CD4-positive, alpha-beta T cell (primary cell): ENCODE measurements around the gene NPAS3. TPM values are rescaled to one million over a fixed set of nuclear protein-coding genes. Genes with fewer than 3 reads are reported as not detected.

Experiments
- ATAC-seq: fragments of 200-7000 bp; cut with Tn5 transposase; one replicate; pipeline ENCODE4 v1.10.0; 2022; ENCODE audit warnings: mild to moderate bottlenecking; ENCODE audit not compliant: poor library complexity
- CTCF ChIA-PET: fragments of 350-600 bp; sonication (Branson Sonifier 250); formaldehyde crosslinking; loops from one replicate; lab custom pipeline; 2021; ENCODE audit warnings: antibody characterized with exemption, inconsistent platforms; lab: Charles Lee
- POLR2A ChIA-PET: fragments of 350-600 bp; sonication (Branson Sonifier 250); formaldehyde crosslinking; loops from one replicate; lab custom pipeline; 2021; ENCODE audit warnings: antibody characterized with exemption, inconsistent platforms; lab: Charles Lee
- DNase-seq, 14 experiments: peaks; one replicate each; pipeline ENCODE4 v3.0.0-alpha.2; 2013 to 2020; ENCODE audit warnings: mixed read lengths in 2 of 14
- H3K27ac ChIP-seq, 2 donors: one replicate each; pipeline versions ENCODE4 v1.5.1 to v1.7.0; 2013; ENCODE audit warnings: low read length in 2 of 2, low read depth in 1 of 2, mild to moderate bottlenecking in 1 of 2
- H3K27me3 ChIP-seq, 2 experiments: 1 replicate in 1 of 2; 2 replicates in 1 of 2; pipeline versions ENCODE4 v1.6.1 to v1.7.0; 2013; ENCODE audit warnings: low read length in 2 of 2, control low read depth in 1 of 2, mild to moderate bottlenecking in 1 of 2, moderate library complexity in 1 of 2; ENCODE audit not compliant: insufficient read depth in 2 of 2, control insufficient read depth in 1 of 2
- H3K36me3 ChIP-seq: one replicate; pipeline ENCODE4 v1.6.1; 2013; ENCODE audit warnings: low read length, control low read depth; ENCODE audit not compliant: insufficient read depth
- H3K4me1 ChIP-seq: one replicate; pipeline ENCODE4 v1.6.1; 2013; ENCODE audit warnings: low read length, control low read depth; ENCODE audit not compliant: insufficient read depth
- H3K4me3 ChIP-seq: one replicate; pipeline ENCODE4 v1.5.1; 2013; ENCODE audit warnings: mild to moderate bottlenecking, low read length, moderate library complexity
- H3K9me3 ChIP-seq, 2 experiments: 1 replicate in 1 of 2; 2 replicates in 1 of 2; pipeline versions ENCODE4 v1.6.1 to v1.7.0; 2013; ENCODE audit warnings: low read length in 2 of 2, mild to moderate bottlenecking in 2 of 2, control low read depth in 1 of 2, moderate library complexity in 1 of 2; ENCODE audit not compliant: control insufficient read depth in 1 of 2, insufficient read depth in 1 of 2
- H3K27ac Mint-ChIP-seq: one replicate; pipeline ENCODE4 v1.8.0; 2020; ENCODE audit warnings: mixed read lengths
- H3K27me3 Mint-ChIP-seq: one replicate; pipeline ENCODE4 v1.8.0; 2021; ENCODE audit warnings: mixed read lengths
- H3K36me3 Mint-ChIP-seq: one replicate; pipeline ENCODE4 v1.8.0; 2021; ENCODE audit warnings: low read depth, mixed read lengths
- H3K4me1 Mint-ChIP-seq: one replicate; pipeline ENCODE4 v1.8.0; 2021; ENCODE audit warnings: low read depth, mixed read lengths
- H3K4me3 Mint-ChIP-seq: one replicate; pipeline ENCODE4 v1.8.0; 2020; ENCODE audit warnings: mild to moderate bottlenecking, mixed read lengths
- H3K9me3 Mint-ChIP-seq: one replicate; pipeline ENCODE4 v1.8.0; 2020; ENCODE audit warnings: mixed read lengths
- intact Hi-C, 2 experiments: fragments of 100-400 bp; cut with DNase I in 1 of 2; cut with micrococcal nuclease in 1 of 2; formaldehyde crosslinking; loops; one replicate each; pipeline versions ENCODE4 v1.15.1 to v1.9.0; 2023 to 2025; cut with DNase I, micrococcal nuclease
- total RNA-seq, 174 experiments: library from RNA in 2 of 174; stranded (reverse) in 2 of 174; gene quantifications; one replicate each; pipeline ENCODE4 v1.2.3 and lab custom pipeline; 2021 to 2026
- TF ChIP-seq, protein P1 (sequence below): fragments of 200-600 bp; IDR thresholded peaks from one replicate; pipeline ENCODE4 v1.8.0; 2022; ENCODE audit warnings: antibody characterized with exemption, mild to moderate bottlenecking

Gene NPAS3
- total RNA-seq, 2 experiments from 2014 or later = not detected

- H3K27ac ChIP-seq = no peak overlapping the region
- TF ChIP-seq, protein P1, sequence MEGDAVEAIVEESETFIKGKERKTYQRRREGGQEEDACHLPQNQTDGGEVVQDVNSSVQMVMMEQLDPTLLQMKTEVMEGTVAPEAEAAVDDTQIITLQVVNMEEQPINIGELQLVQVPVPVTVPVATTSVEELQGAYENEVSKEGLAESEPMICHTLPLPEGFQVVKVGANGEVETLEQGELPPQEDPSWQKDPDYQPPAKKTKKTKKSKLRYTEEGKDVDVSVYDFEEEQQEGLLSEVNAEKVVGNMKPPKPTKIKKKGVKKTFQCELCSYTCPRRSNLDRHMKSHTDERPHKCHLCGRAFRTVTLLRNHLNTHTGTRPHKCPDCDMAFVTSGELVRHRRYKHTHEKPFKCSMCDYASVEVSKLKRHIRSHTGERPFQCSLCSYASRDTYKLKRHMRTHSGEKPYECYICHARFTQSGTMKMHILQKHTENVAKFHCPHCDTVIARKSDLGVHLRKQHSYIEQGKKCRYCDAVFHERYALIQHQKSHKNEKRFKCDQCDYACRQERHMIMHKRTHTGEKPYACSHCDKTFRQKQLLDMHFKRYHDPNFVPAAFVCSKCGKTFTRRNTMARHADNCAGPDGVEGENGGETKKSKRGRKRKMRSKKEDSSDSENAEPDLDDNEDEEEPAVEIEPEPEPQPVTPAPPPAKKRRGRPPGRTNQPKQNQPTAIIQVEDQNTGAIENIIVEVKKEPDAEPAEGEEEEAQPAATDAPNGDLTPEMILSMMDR = no peak
- Mint-ChIP-seq H3K27me3 (no peaks in the 10 kb centered on the region), H3K27ac (no peak overlapping the region), H3K4me3 (no peak overlapping the region), H3K4me1 (no peaks in the 10 kb centered on the region), H3K36me3 (no peaks in the 10 kb centered on the region), H3K9me3 (peaks cover 8% of the 10 kb centered on the region)
- no peaks in the 10 kb centered on the region for H3K36me3 ChIP-seq
- POLR2A ChIA-PET = no interaction called here
- intact Hi-C loops = no loop called here
- no peak overlapping the region for H3K4me3 ChIP-seq
- ATAC-seq (no peak), DNase-seq (no peak)
- H3K4me1 ChIP-seq = no peaks in the 10 kb centered on the region
- H3K9me3 ChIP-seq = peaks cover 0 to 11% of the 10 kb centered on the region in 2 experiments
- H3K27me3 ChIP-seq = no peaks in the 10 kb centered on the region
- CTCF ChIA-PET = no interaction called here
Observed at GRCh38 chr14:32991691-32992090, 53.0 kb downstream of the NPAS3 start.

- DNase-seq (no peak), ATAC-seq (no peak)
- no peaks in the 10 kb centered on the region for H3K4me1 ChIP-seq
- Mint-ChIP-seq H3K4me3 (no peak overlapping the region), H3K9me3 (peaks cover 8% of the 10 kb centered on the region), H3K27me3 (no peaks in the 10 kb centered on the region), H3K4me1 (no peaks in the 10 kb centered on the region), H3K36me3 (no peaks in the 10 kb centered on the region), H3K27ac (no peak overlapping the region)
- no peaks in the 10 kb centered on the region for H3K36me3 ChIP-seq
- peaks cover 0 to 11% of the 10 kb centered on the region in 2 experiments for H3K9me3 ChIP-seq
- POLR2A ChIA-PET = no interaction called here
- CTCF ChIA-PET = no interaction called here
- no peak overlapping the region for H3K4me3 ChIP-seq
- no peak overlapping the region for H3K27ac ChIP-seq
- intact Hi-C loops = no loop called here
- no peaks in the 10 kb centered on the region for H3K27me3 ChIP-seq
- TF ChIP-seq, protein P1 = no peak
Observed at GRCh38 chr14:32993921-32994320, 55.2 kb downstream of the NPAS3 start.

- Mint-ChIP-seq H3K27ac (no peak overlapping the region), H3K27me3 (no peaks in the 10 kb centered on the region), H3K36me3 (no peaks in the 10 kb centered on the region), H3K4me3 (no peak overlapping the region), H3K9me3 (peaks cover 7% of the 10 kb centered on the region), H3K4me1 (no peaks in the 10 kb centered on the region)
- no peaks in the 10 kb centered on the region for H3K4me1 ChIP-seq
- ATAC-seq (no peak), DNase-seq (no peak)
- intact Hi-C loops = no loop called here
- ChIA-PET CTCF (no interaction called here), POLR2A (no interaction called here)
- H3K27me3 ChIP-seq = no peaks in the 10 kb centered on the region
- no peak overlapping the region for H3K27ac ChIP-seq
- no peaks in the 10 kb centered on the region for H3K36me3 ChIP-seq
- TF ChIP-seq, protein P1 = no peak
- no peak overlapping the region for H3K4me3 ChIP-seq
- H3K9me3 ChIP-seq = peaks cover 0 to 8% of the 10 kb centered on the region in 2 experiments
Observed at GRCh38 chr14:32996343-32996742, 57.7 kb downstream of the NPAS3 start.
